HG03521 (cell line): ENCODE measurements around the gene BCL7B.
"Not testable (repeated sequence)": the region's sequence is repeated elsewhere in the genome, so short reads cannot be mapped to it uniquely, and the experiment has no call there.

Experiments used
- ATAC-seq: cut with Tn5 transposase; IDR thresholded peaks from one replicate; pipeline ENCODE4 v1.9.1; 2021; ENCODE audit warnings: mild to moderate bottlenecking, moderate library complexity; ENCODE audit not compliant: unreplicated experiment

Gene BCL7B

GRCh38 chr7:73573276-73573675 lies 15.8 kb upstream of the BCL7B start:
- no peak for ATAC-seq

- ATAC-seq = no peak
Observed at GRCh38 chr7:73572767-73573186, 15.3 kb upstream of the BCL7B start.

- ATAC-seq = no peak
Observed at GRCh38 chr7:73570977-73571376, 13.5 kb upstream of the BCL7B start.

- ATAC-seq = no peak
Observed at GRCh38 chr7:73570521-73570920, 13.0 kb upstream of the BCL7B start.

- ATAC-seq = no peak
Observed at GRCh38 chr7:73569042-73569608, 11.6 kb upstream of the BCL7B start.

- no peak for ATAC-seq
Observed at GRCh38 chr7:73567846-73568685, 10.6 kb upstream of the BCL7B start.

GRCh38 chr7:73567140-73567539 lies 9.7 kb upstream of the BCL7B start:
- ATAC-seq = no peak

GRCh38 chr7:73566431-73566830 lies 8.9 kb upstream of the BCL7B start:
- not testable (repeated sequence) for ATAC-seq

- no peak for ATAC-seq
Observed at GRCh38 chr7:73565675-73566340, 8.3 kb upstream of the BCL7B start.

- ATAC-seq = no peak
Observed at GRCh38 chr7:73560109-73560835, 2.8 kb upstream of the BCL7B start.

- peak; percentile 87 for ATAC-seq
Observed at GRCh38 chr7:73557108-73557396, 438 bp downstream of the BCL7B start.

- no peak for ATAC-seq
Observed at GRCh38 chr7:73556208-73557107, 1.0 kb downstream of the BCL7B start.

- ATAC-seq = no peak
Observed at GRCh38 chr7:73555411-73555982, 2.0 kb downstream of the BCL7B start.

GRCh38 chr7:73550093-73550492 lies 7.4 kb downstream of the BCL7B start:
- ATAC-seq = not testable (repeated sequence)

GRCh38 chr7:73549176-73549575 lies 8.3 kb downstream of the BCL7B start:
- no peak for ATAC-seq

GRCh38 chr7:73547841-73548240 lies 9.6 kb downstream of the BCL7B start:
- no peak for ATAC-seq

GRCh38 chr7:73544678-73545077 lies 12.8 kb downstream of the BCL7B start:
- ATAC-seq = no peak

- ATAC-seq = no peak
Observed at GRCh38 chr7:73541722-73542121, 15.8 kb downstream of the BCL7B start.

- no peak for ATAC-seq
Observed at GRCh38 chr7:73539709-73540108, 17.8 kb downstream of the BCL7B start.

- ATAC-seq = not testable (repeated sequence)
Observed at GRCh38 chr7:73538510-73538909, 19.0 kb downstream of the BCL7B start.
